Measurements from ENCODE around the gene CCNH. TPM values are rescaled to one million over a fixed set of nuclear protein-coding genes. Genes with fewer than 3 reads are reported as not detected.
A peak's percentile ranks its signal among the peaks of the same experiment; 100 is the strongest.

Gene CCNH
- total RNA-seq, 1 donor = 80.3 TPM

DNA sequence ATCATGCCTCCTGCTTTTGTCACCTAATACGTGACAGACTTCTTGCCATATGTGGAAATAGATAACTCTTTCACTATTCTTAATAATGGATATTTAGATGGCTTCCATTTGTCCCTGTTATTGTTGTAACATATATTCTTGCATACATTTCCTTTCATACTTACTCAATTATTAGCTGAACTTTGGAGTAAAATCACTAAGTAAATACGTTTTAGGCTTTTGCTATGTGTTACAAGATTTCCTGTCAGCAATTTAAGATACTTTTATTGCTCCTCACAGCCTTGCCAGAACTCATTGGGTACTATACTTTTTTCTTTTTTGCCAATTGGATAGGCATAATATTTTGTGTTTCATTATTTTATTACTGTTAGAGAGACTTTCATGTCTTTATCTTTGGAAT is 26.9 kb downstream of the CCNH start:
- H3K36me3 ChIP-seq (ENCODE audit: insufficient read depth, low read length) = peaks cover 92% of the 10 kb centered on the region
- no peaks in the 10 kb centered on the region for H3K27me3 ChIP-seq (ENCODE audit: insufficient read depth, low read length)
- H3K4me1 ChIP-seq (ENCODE audit: insufficient read depth, low read length) = peaks cover 19% of the 10 kb centered on the region
- H3K27ac ChIP-seq (ENCODE audit: low read depth, low read length) = no peak overlapping the region
- DNase-seq (ENCODE audit: insufficient read length, low spot score, missing footprints) = no peak
- H2AFZ ChIP-seq (ENCODE audit: low read length) = no peak overlapping the region
- H3K4me3 ChIP-seq (ENCODE audit: insufficient read depth, low read length) = no peak overlapping the region
- TF ChIP-seq, protein P1, sequence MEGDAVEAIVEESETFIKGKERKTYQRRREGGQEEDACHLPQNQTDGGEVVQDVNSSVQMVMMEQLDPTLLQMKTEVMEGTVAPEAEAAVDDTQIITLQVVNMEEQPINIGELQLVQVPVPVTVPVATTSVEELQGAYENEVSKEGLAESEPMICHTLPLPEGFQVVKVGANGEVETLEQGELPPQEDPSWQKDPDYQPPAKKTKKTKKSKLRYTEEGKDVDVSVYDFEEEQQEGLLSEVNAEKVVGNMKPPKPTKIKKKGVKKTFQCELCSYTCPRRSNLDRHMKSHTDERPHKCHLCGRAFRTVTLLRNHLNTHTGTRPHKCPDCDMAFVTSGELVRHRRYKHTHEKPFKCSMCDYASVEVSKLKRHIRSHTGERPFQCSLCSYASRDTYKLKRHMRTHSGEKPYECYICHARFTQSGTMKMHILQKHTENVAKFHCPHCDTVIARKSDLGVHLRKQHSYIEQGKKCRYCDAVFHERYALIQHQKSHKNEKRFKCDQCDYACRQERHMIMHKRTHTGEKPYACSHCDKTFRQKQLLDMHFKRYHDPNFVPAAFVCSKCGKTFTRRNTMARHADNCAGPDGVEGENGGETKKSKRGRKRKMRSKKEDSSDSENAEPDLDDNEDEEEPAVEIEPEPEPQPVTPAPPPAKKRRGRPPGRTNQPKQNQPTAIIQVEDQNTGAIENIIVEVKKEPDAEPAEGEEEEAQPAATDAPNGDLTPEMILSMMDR (IDR thresholded peaks at IDR 0.05; ENCODE audit: extremely low read depth, low read depth, low read length) = no peak
- no peak overlapping the region for H3K4me2 ChIP-seq (ENCODE audit: insufficient read depth, low read length)
- H4K20me1 ChIP-seq (ENCODE audit: insufficient read depth, low read length) = no peaks in the 10 kb centered on the region
- peaks cover 23% of the 10 kb centered on the region for H3K79me2 ChIP-seq (ENCODE audit: insufficient read depth, low read length)
- no peaks in the 10 kb centered on the region for H3K9me3 ChIP-seq (ENCODE audit: low read depth, low read length)

DNA sequence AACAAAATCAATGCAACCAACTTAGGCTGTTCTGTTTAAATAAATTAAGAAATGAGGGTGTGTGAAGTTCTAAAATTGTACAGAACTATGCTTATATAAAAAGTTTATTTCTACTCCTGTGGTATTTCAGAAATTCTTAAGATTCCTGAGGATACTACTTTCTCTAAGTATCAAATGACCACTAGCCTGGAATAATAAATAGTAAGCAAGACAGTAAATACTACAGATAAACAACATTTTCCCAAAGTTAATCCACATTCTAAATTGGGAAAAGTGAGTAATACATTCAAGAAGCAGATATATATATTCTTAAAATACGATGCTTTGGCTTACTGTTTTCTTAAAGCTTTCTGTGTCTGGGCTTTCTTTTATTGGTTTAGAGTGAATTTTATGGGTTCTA is 29.5 kb downstream of the CCNH start:
- Histone ChIP-seq H3K4me1 (ENCODE audit: insufficient read depth, low read length) (peaks cover 9% of the 10 kb centered on the region), H3K9me3 (ENCODE audit: low read depth, low read length) (no peaks in the 10 kb centered on the region), H3K27ac (ENCODE audit: low read depth, low read length) (peak overlapping the region; percentile 2), H2AFZ (ENCODE audit: low read length) (no peak overlapping the region), H4K20me1 (ENCODE audit: insufficient read depth, low read length) (no peaks in the 10 kb centered on the region), H3K27me3 (ENCODE audit: insufficient read depth, low read length) (no peaks in the 10 kb centered on the region), H3K4me3 (ENCODE audit: insufficient read depth, low read length) (no peak overlapping the region), H3K4me2 (ENCODE audit: insufficient read depth, low read length) (no peak overlapping the region), H3K79me2 (ENCODE audit: insufficient read depth, low read length) (peaks cover 37% of the 10 kb centered on the region), H3K36me3 (ENCODE audit: insufficient read depth, low read length) (peaks cover 91% of the 10 kb centered on the region)
- no peak for DNase-seq (ENCODE audit: insufficient read length, low spot score, missing footprints)
- TF ChIP-seq, protein P1 (IDR thresholded peaks at IDR 0.05; ENCODE audit: extremely low read depth, low read depth, low read length) = no peak

DNA sequence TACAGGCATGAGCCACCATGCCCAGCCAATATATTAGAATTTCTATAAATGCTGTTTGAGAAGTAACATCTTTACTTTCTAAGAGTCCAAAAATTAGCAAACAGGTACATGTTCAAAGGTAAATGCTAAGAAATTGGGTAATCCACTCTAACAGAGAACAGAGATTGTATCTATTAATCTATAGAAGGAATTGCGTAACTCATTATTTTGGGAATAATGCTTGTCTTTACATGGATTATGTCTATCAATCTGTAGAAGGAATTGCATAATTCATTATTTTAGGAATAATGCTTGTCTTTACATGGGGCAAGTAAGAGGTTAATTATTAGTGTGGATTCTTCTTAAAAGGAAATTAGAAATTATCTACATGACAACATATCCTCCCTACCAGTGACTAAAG is 30.5 kb downstream of the CCNH start:
- TF ChIP-seq, protein P1 (IDR thresholded peaks at IDR 0.05; ENCODE audit: extremely low read depth, low read depth, low read length) = no peak

DNA sequence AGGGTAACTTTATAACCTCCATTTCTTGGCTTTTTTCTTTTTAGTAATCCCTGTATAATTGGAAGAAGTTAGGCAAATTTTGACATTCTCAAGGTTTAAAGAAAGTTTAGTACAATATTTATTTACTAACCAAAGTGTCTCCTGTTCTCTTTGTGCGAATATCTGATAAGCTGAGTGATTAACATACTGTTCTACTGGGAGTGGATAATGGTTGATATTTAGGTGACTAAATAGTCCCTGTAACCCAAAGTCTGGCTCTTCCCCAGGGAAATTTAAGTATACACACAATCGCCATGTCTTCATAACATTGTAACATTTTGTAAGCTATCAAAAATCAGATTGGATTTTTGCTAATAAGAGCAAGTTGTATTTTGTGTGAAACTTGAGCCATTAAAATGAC is 40.0 kb downstream of the CCNH start:
- H3K9me3 ChIP-seq (ENCODE audit: low read depth, low read length) = no peaks in the 10 kb centered on the region
- H2AFZ ChIP-seq (ENCODE audit: low read length) = no peak overlapping the region
- no peak overlapping the region for H3K4me2 ChIP-seq (ENCODE audit: insufficient read depth, low read length)
- no peak overlapping the region for H3K4me3 ChIP-seq (ENCODE audit: insufficient read depth, low read length)
- peak overlapping the region; percentile 2 for H3K27ac ChIP-seq (ENCODE audit: low read depth, low read length)
- TF ChIP-seq, protein P1 (IDR thresholded peaks at IDR 0.05; ENCODE audit: extremely low read depth, low read depth, low read length) = no peak
- no peak for DNase-seq (ENCODE audit: insufficient read length, low spot score, missing footprints)
- no peaks in the 10 kb centered on the region for H4K20me1 ChIP-seq (ENCODE audit: insufficient read depth, low read length)
- peaks cover 19% of the 10 kb centered on the region for H3K79me2 ChIP-seq (ENCODE audit: insufficient read depth, low read length)
- H3K27me3 ChIP-seq (ENCODE audit: insufficient read depth, low read length) = no peaks in the 10 kb centered on the region
- no peaks in the 10 kb centered on the region for H3K4me1 ChIP-seq (ENCODE audit: insufficient read depth, low read length)
- H3K36me3 ChIP-seq (ENCODE audit: insufficient read depth, low read length) = peaks cover 70% of the 10 kb centered on the region

More for the DNA sequence above, 30.5 kb downstream of the CCNH start:
- H3K4me1 ChIP-seq (ENCODE audit: insufficient read depth, low read length) = peaks cover 9% of the 10 kb centered on the region
- peaks cover 40% of the 10 kb centered on the region for H3K79me2 ChIP-seq (ENCODE audit: insufficient read depth, low read length)
- H2AFZ ChIP-seq (ENCODE audit: low read length) = no peak overlapping the region
- no peaks in the 10 kb centered on the region for H3K9me3 ChIP-seq (ENCODE audit: low read depth, low read length)
- no peak overlapping the region for H3K4me2 ChIP-seq (ENCODE audit: insufficient read depth, low read length)
- DNase-seq (ENCODE audit: insufficient read length, low spot score, missing footprints) = peak; percentile 15
- no peaks in the 10 kb centered on the region for H4K20me1 ChIP-seq (ENCODE audit: insufficient read depth, low read length)
- no peaks in the 10 kb centered on the region for H3K27me3 ChIP-seq (ENCODE audit: insufficient read depth, low read length)
- no peak overlapping the region for H3K27ac ChIP-seq (ENCODE audit: low read depth, low read length)
- peaks cover 90% of the 10 kb centered on the region for H3K36me3 ChIP-seq (ENCODE audit: insufficient read depth, low read length)
- H3K4me3 ChIP-seq (ENCODE audit: insufficient read depth, low read length) = no peak overlapping the region
